GM12878 (cell line): ENCODE results near the gene PROKR1.

Experiments
- ATF7 ChIP-seq: fragments of 450-650 bp; IDR thresholded peaks from 2 replicates; pipeline ENCODE4 v1.6.1; 2016; ENCODE audit warnings: low read depth, mild to moderate bottlenecking
- BMI1 ChIP-seq: fragments of 450-650 bp; IDR thresholded peaks from 2 replicates; pipeline ENCODE4 v1.6.1; 2016; ENCODE audit warnings: mild to moderate bottlenecking, moderate library complexity, borderline replicate concordance
- CEBPB ChIP-seq, 2 experiments: fragments of 150-350 bp in 1 of 2; IDR thresholded peaks; 2 replicates each; pipeline ENCODE4 v1.6.1; 2012 to 2014; ENCODE audit warnings: low read depth in 2 of 2, low read length in 2 of 2, borderline replicate concordance in 1 of 2, inconsistent platforms in 1 of 2
- CREM ChIP-seq: IDR thresholded peaks from 2 replicates; pipeline ENCODE4 v1.6.1; 2014; ENCODE audit warnings: antibody characterized with exemption, low read depth
- HCFC1 ChIP-seq: fragments of 150-350 bp; IDR thresholded peaks from 2 replicates; pipeline ENCODE4 v1.6.1; 2014; ENCODE audit warnings: low read length
- JUNB ChIP-seq: IDR thresholded peaks from 2 replicates; pipeline ENCODE4 v1.6.1; 2016; ENCODE audit warnings: antibody characterized with exemption, mild to moderate bottlenecking
- RCOR1 ChIP-seq: conservative IDR thresholded peaks from 2 replicates; pipeline ENCODE4 v1.6.1; 2012; ENCODE audit warnings: low read depth, low read length, improper control_type of control experiment
- TBL1XR1 ChIP-seq: IDR thresholded peaks from 2 replicates; pipeline ENCODE4 v1.6.1; 2012; ENCODE audit warnings: low read depth, low read length, improper control_type of control experiment
- TF ChIP-seq, protein P1 (sequence below): fragments of 450-650 bp; IDR thresholded peaks from 2 replicates; pipeline ENCODE4 v1.6.1; 2017; ENCODE audit warnings: mild to moderate bottlenecking, moderate library complexity
- TF ChIP-seq, protein P2 (sequence below), 3 experiments: IDR thresholded peaks in 2 of 3; conservative IDR thresholded peaks in 1 of 3; 2 replicates each; pipeline ENCODE4 v1.5.1; 2011; ENCODE audit warnings: low read depth in 3 of 3, low read length in 3 of 3, mild to moderate bottlenecking in 3 of 3, control low read depth in 2 of 3, moderate library complexity in 2 of 3, inconsistent platforms in 1 of 3, mixed read lengths in 1 of 3; ENCODE audit not compliant: control insufficient read depth in 2 of 3, insufficient read depth in 1 of 3; ENCODE audit errors: extremely low read depth in 1 of 3

DNA sequence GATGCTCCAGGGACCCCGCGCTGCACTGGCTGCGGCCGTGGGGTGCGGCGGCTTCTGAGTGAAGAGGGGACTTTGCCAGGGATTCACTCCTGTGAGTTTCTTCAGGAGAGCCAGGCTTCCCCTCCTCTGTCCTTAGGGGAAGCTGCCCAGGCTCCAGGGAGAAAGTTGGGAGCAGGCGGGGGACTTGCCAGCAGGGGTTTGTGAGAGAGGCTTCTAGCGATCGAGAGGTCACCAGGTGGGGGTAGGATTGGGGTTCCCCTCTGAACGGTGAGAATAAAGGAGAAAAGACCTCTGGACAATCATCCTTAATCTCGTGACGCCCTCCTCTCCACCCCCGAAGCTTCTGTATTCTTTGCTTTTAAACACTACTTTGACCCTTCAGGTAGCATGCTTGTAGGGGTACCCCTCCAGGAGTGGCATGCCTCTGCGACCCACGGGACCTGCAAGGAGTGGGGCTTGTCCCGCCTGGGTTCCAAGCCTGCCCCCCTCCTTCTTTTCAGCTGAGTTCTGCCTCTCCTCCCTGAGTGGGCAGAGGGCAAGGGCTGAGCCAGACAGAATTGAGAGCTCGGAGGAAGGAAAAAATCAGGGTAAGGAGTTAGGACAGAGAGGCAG lies 601 bp downstream of the PROKR1 start:
- no peak for TF ChIP-seq ATF7
- TF ChIP-seq BMI1, result no peak
- TF ChIP-seq RCOR1, result no peak
- no peak for TF ChIP-seq HCFC1
- TF ChIP-seq, protein P1, sequence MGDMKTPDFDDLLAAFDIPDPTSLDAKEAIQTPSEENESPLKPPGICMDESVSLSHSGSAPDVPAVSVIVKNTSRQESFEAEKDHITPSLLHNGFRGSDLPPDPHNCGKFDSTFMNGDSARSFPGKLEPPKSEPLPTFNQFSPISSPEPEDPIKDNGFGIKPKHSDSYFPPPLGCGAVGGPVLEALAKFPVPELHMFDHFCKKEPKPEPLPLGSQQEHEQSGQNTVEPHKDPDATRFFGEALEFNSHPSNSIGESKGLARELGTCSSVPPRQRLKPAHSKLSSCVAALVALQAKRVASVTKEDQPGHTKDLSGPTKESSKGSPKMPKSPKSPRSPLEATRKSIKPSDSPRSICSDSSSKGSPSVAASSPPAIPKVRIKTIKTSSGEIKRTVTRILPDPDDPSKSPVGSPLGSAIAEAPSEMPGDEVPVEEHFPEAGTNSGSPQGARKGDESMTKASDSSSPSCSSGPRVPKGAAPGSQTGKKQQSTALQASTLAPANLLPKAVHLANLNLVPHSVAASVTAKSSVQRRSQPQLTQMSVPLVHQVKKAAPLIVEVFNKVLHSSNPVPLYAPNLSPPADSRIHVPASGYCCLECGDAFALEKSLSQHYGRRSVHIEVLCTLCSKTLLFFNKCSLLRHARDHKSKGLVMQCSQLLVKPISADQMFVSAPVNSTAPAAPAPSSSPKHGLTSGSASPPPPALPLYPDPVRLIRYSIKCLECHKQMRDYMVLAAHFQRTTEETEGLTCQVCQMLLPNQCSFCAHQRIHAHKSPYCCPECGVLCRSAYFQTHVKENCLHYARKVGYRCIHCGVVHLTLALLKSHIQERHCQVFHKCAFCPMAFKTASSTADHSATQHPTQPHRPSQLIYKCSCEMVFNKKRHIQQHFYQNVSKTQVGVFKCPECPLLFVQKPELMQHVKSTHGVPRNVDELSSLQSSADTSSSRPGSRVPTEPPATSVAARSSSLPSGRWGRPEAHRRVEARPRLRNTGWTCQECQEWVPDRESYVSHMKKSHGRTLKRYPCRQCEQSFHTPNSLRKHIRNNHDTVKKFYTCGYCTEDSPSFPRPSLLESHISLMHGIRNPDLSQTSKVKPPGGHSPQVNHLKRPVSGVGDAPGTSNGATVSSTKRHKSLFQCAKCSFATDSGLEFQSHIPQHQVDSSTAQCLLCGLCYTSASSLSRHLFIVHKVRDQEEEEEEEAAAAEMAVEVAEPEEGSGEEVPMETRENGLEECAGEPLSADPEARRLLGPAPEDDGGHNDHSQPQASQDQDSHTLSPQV, result no peak
- TF ChIP-seq CREM, result no peak
- TF ChIP-seq JUNB, result no peak
- TF ChIP-seq, protein P2, sequence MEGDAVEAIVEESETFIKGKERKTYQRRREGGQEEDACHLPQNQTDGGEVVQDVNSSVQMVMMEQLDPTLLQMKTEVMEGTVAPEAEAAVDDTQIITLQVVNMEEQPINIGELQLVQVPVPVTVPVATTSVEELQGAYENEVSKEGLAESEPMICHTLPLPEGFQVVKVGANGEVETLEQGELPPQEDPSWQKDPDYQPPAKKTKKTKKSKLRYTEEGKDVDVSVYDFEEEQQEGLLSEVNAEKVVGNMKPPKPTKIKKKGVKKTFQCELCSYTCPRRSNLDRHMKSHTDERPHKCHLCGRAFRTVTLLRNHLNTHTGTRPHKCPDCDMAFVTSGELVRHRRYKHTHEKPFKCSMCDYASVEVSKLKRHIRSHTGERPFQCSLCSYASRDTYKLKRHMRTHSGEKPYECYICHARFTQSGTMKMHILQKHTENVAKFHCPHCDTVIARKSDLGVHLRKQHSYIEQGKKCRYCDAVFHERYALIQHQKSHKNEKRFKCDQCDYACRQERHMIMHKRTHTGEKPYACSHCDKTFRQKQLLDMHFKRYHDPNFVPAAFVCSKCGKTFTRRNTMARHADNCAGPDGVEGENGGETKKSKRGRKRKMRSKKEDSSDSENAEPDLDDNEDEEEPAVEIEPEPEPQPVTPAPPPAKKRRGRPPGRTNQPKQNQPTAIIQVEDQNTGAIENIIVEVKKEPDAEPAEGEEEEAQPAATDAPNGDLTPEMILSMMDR (IDR thresholded peaks at IDR 0.05 in 2 of 3, conservative IDR thresholded peaks at IDR 0.05 in 1 of 3; ENCODE audit: control insufficient read depth in 2 of 3, extremely low read depth in 1 of 3, insufficient read depth in 1 of 3, low read depth in 3 of 3, low read length in 3 of 3), result no peak
- TF ChIP-seq CEBPB (IDR thresholded peaks at IDR 0.05; ENCODE audit: borderline replicate concordance in 1 of 2, low read depth in 2 of 2, low read length in 2 of 2), result no peak
- TF ChIP-seq TBL1XR1, result no peak
